Keratinocyte (primary cell): ENCODE measurements around the gene SNX24.

ENCODE experiments used
- CTCF ChIP-seq, 3 experiments: IDR thresholded peaks in 1 of 3; conservative IDR thresholded peaks in 1 of 3; optimal IDR thresholded peaks in 1 of 3; 2 replicates in 2 of 3; 3 replicates in 1 of 3; pipeline versions ENCODE3 to v1.5.1; 2011; ENCODE audit warnings: low read length in 3 of 3, mild to moderate bottlenecking in 3 of 3, moderate library complexity in 2 of 3, control low read depth in 1 of 3, inconsistent platforms in 1 of 3; ENCODE audit not compliant: insufficient read depth in 2 of 3; ENCODE audit errors: extremely low read depth in 1 of 3
- EZH2 ChIP-seq: IDR thresholded peaks from one replicate; pipeline ENCODE4 v1.6.1; 2012; ENCODE audit warnings: inconsistent platforms, mild to moderate bottlenecking, low read length, moderate library complexity

- TF ChIP-seq CTCF (optimal IDR thresholded peaks at IDR 0.05 in 1 of 3, IDR thresholded peaks at IDR 0.05 in 1 of 3, conservative IDR thresholded peaks at IDR 0.05 in 1 of 3; ENCODE audit: extremely low read depth in 1 of 3, insufficient read depth in 2 of 3, low read length in 3 of 3) (no peak), EZH2 (no peak)
Measured at GRCh38 chr5:122947372-122947771, 102.0 kb downstream of the SNX24 start.
